Thyroid gland (tissue), 4 donors: ENCODE data around the gene RAD9A. TPM values are rescaled to one million over a fixed set of nuclear protein-coding genes. Genes with fewer than 3 reads are reported as not detected.

ENCODE experiments used
- DNase-seq, 2 donors: peaks; one replicate each; pipeline ENCODE4 v3.0.0-alpha.2; 2019
- H3K27ac ChIP-seq, 3 donors: fragments of 200-600 bp; sonication (generic); 1 replicate in 2 of 3; 2 replicates in 1 of 3; pipeline ENCODE4 v1.5.1; 2016 to 2019; ENCODE audit warnings: mild to moderate bottlenecking in 1 of 3, moderate library complexity in 1 of 3
- H3K27me3 ChIP-seq: fragments of 200-600 bp; sonication (generic); one replicate; pipeline ENCODE4 v1.5.1; 2019
- H3K36me3 ChIP-seq, 2 donors: fragments of 200-600 bp; sonication (generic); one replicate each; pipeline ENCODE4 v1.5.1; 2016 to 2019
- H3K4me1 ChIP-seq, 2 donors: fragments of 200-600 bp; sonication (generic); one replicate each; pipeline ENCODE4 v1.5.1; 2017 to 2019
- H3K4me3 ChIP-seq, 3 donors: fragments of 200-600 bp; sonication (generic); replicated peaks in 1 of 3; 1 replicate in 2 of 3; 2 replicates in 1 of 3; pipeline ENCODE4 v1.5.1; 2016; ENCODE audit warnings: mild to moderate bottlenecking in 1 of 3
- H3K9me3 ChIP-seq: fragments of 200-600 bp; sonication (generic); one replicate; pipeline ENCODE4 v1.5.1; 2017
- POLR2A ChIP-seq, 2 donors: fragments of 450-650 bp; IDR thresholded peaks; one replicate each; pipeline ENCODE4 v1.6.1; 2017; ENCODE audit warnings: antibody characterized with exemption in 2 of 2, mild to moderate bottlenecking in 2 of 2, moderate library complexity in 1 of 2
- WGBS, 2 donors: methylation state at CpG; one replicate each; pipeline ENCODE4 v1.1.5; 2017; 5-methylcytosine and 5-hydroxymethylcytosine counted together
- intact Hi-C: fragments of 100-400 bp; cut with DNase I; formaldehyde crosslinking; loops from one replicate; pipeline ENCODE4 v1.15.1; 2023
- total RNA-seq, 4 donors: library from RNA; depleted of rRNA; stranded (reverse); fragments of >200 nt; gene quantifications; one replicate each; pipeline ENCODE4 v1.2.3, GENCODE V29; 2016
- TF ChIP-seq, protein P1 (sequence below), 6 experiments: fragments of 200-600 bp in 3 of 6; fragments of 450-650 bp in 3 of 6; sonication (generic) in 3 of 6; IDR thresholded peaks; one replicate each; pipeline ENCODE4 v1.5.1; 2016 to 2019; ENCODE audit warnings: antibody characterized with exemption in 6 of 6, mild to moderate bottlenecking in 2 of 6, inconsistent platforms in 1 of 6, moderate library complexity in 1 of 6

RAD9A gene
- total RNA-seq, 4 donors from 2014 or later, result 22.7 to 38.0 (median 31.0) TPM

GRCh38 chr11:67375320-67376055 lies 16.3 kb upstream of the RAD9A start:
- no peak overlapping the region for H3K4me3 ChIP-seq
- peaks cover 52 to 73% of the 10 kb centered on the region in 2 donors for H3K4me1 ChIP-seq
- peak overlapping the region in 1 of 3 donors; percentile 100 for H3K27ac ChIP-seq
- TF ChIP-seq, protein P1, sequence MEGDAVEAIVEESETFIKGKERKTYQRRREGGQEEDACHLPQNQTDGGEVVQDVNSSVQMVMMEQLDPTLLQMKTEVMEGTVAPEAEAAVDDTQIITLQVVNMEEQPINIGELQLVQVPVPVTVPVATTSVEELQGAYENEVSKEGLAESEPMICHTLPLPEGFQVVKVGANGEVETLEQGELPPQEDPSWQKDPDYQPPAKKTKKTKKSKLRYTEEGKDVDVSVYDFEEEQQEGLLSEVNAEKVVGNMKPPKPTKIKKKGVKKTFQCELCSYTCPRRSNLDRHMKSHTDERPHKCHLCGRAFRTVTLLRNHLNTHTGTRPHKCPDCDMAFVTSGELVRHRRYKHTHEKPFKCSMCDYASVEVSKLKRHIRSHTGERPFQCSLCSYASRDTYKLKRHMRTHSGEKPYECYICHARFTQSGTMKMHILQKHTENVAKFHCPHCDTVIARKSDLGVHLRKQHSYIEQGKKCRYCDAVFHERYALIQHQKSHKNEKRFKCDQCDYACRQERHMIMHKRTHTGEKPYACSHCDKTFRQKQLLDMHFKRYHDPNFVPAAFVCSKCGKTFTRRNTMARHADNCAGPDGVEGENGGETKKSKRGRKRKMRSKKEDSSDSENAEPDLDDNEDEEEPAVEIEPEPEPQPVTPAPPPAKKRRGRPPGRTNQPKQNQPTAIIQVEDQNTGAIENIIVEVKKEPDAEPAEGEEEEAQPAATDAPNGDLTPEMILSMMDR (IDR thresholded peaks at IDR 0.05), result no peak
- TF ChIP-seq POLR2A (IDR thresholded peaks at IDR 0.05), result no peak
- WGBS, 2 donors, result 59 to 68% methylated on average over 15 of the region's 15 CpGs
- DNase-seq, result no peak
- no peaks in the 10 kb centered on the region for H3K27me3 ChIP-seq
- H3K9me3 ChIP-seq, result no peaks in the 10 kb centered on the region
- intact Hi-C loops, result no loop called here
- no peaks in the 10 kb centered on the region for H3K36me3 ChIP-seq

DNA sequence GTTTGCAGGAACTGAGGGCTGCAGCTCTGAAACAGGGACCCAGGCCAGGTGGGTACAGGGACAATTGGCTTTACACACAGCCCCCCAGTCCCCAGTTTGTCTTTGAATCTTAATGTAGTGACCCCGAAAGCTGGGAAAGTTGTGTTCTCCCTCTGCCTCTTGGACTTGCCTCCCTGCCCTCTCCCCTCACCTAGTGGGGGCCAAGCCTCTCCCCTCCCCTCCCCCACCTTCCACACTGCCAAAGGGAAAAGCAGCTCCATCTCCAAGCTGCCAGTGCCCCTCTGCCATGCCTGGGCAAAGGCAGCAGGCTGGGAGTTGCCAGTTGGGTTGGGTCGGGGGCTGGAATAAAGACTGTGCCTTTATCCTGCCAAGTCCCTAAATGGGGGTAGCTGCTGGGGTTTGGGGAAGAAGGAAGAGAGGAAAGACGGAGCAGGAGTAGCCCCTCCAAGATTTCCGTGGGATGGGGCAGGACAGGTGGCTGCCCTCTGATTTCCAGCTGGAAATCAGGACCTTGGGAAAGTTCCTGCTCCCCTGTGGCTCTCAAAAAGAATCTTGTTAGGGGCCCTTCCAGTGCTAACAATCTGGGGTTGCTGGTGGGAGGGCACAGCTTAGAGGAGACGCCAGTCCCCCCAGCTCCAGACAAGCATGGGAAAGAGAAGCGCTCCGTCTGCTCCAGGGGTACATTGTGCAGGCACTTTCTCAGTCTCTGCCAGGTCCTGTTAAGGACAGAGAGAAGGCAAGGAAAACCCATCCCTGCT lies 15.5 kb upstream of the RAD9A start:
- H3K27ac ChIP-seq, result peak overlapping the region in 1 of 3 donors; percentile 25
- no peaks in the 10 kb centered on the region for H3K36me3 ChIP-seq
- peaks cover 46 to 70% of the 10 kb centered on the region in 2 donors for H3K4me1 ChIP-seq
- intact Hi-C loops, result no loop called here
- no peak overlapping the region for H3K4me3 ChIP-seq
- TF ChIP-seq POLR2A (IDR thresholded peaks at IDR 0.05), result no peak
- TF ChIP-seq, protein P1 (IDR thresholded peaks at IDR 0.05), result no peak
- H3K9me3 ChIP-seq, result no peaks in the 10 kb centered on the region
- H3K27me3 ChIP-seq, result no peaks in the 10 kb centered on the region
- WGBS, 2 donors, result 86 to 87% methylated on average over 7 of the region's 7 CpGs
- no peak for DNase-seq

DNA sequence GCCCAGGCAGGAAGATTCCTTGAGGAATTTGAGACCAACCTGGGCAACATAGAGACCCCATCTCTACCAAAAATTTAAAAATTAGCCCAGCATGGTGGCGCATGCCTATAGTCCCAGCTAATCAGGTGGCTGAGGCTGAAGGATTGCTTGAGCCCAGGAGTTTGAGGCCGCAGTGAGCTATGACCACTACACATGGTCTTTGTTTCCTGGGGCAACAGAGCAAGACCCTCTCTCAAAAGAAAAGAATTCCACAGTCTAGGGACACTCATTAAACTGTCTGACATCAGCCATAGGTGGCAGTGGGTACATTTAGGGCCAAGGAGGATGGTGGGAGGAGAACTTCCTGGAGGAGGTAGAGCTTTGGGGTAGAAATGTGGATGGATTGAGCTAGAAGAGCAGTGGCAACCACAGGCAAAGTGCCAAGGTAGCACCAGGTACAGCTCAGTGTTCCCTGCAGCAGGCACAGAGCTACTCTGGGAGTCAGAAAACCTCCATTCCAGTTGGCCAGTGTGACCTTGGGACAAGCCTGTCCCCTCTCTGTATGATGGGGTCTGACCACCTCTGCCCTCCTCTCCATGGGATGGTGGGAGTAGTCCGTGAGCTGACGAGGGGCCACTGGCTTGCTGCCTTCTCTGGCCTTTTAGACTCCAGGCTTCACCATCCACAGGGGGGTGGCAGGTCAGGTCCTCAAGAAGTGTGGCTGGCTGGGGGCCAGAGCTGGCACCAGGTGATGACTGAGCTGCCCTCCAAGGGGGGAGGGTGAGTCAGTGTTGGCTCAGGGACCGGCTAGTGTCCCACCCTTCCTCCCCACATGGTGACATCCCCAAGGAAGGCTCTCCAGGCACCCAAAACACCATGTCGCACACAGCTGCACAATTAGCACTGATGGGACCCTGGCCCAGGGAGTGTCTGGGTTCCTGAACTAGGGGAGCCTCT lies 14.6 kb upstream of the RAD9A start:
- peak; percentile 86 to 90 for DNase-seq
- Histone ChIP-seq H3K27ac (peak overlapping the region in 2 of 3 donors; percentile 25 to 54), H3K9me3 (no peaks in the 10 kb centered on the region), H3K4me3 (no peak overlapping the region), H3K27me3 (no peaks in the 10 kb centered on the region), H3K36me3 (no peaks in the 10 kb centered on the region), H3K4me1 (peaks cover 37 to 67% of the 10 kb centered on the region in 2 donors)
- intact Hi-C loops, result no loop called here
- 60 to 65% methylated on average over 5 to 6 of the region's 6 CpGs for WGBS, 2 donors
- no peak for TF ChIP-seq POLR2A (IDR thresholded peaks at IDR 0.05)
- TF ChIP-seq, protein P1 (IDR thresholded peaks at IDR 0.05), result no peak

- Histone ChIP-seq H3K36me3 (no peaks in the 10 kb centered on the region), H3K9me3 (no peaks in the 10 kb centered on the region), H3K4me1 (peaks cover 33 to 69% of the 10 kb centered on the region in 2 donors), H3K27ac (peak overlapping the region; percentile 46 to 62 (median 56)), H3K27me3 (no peaks in the 10 kb centered on the region), H3K4me3 (no peak overlapping the region)
- 14 to 33% methylated on average over 1 of the region's 4 CpGs for WGBS, 2 donors
- peak; percentile 86 to 88 for DNase-seq
- no peak for TF ChIP-seq POLR2A (IDR thresholded peaks at IDR 0.05)
- TF ChIP-seq, protein P1 (IDR thresholded peaks at IDR 0.05), result no peak
- intact Hi-C loops, result no loop called here
Observed at GRCh38 chr11:67378544-67378943, 13.2 kb upstream of the RAD9A start.
